GM12878 (cell line): ENCODE data around the gene ARMC10. TPM values are rescaled to one million over a fixed set of nuclear protein-coding genes. Genes with fewer than 3 reads are reported as not detected.

Source experiments
- ATAC-seq: fragments of 200-7000 bp; cut with Tn5 transposase; 3 replicates; pipeline ENCODE4 v1.9.1; 2020; ENCODE audit warnings: mild to moderate bottlenecking, moderate library complexity
- BruUV-seq: library from RNA; stranded (reverse); fragments of 400-500 nt; replicated peaks from 2 replicates; lab custom pipeline; 2021; lab: Mats Ljungman, UMichigan
- CTCF ChIA-PET: fragments of 300-600 bp; sonication (Branson Sonifier 250); formaldehyde crosslinking; extraction: SDS; loops from one replicate; lab custom pipeline; 2021; ENCODE audit warnings: inconsistent platforms; lab: Yijun Ruan, JAX
- POLR2A ChIA-PET: fragments of 350-600 bp; formaldehyde crosslinking; extraction: SDS; loops from one replicate; lab custom pipeline; 2021; ENCODE audit warnings: inconsistent platforms; lab: Charles Lee
- RAD21 ChIA-PET: fragments of 300-600 bp; sonication (Branson Sonifier 250); formaldehyde crosslinking; loops from one replicate; lab custom pipeline; 2023; ENCODE audit warnings: antibody characterized with exemption; ENCODE audit not compliant: unreplicated experiment; lab: Charles Lee
- SMC1A ChIA-PET: fragments of 300-600 bp; sonication (Branson Sonifier 250); formaldehyde crosslinking; loops from one replicate; lab custom pipeline; 2023; ENCODE audit not compliant: unreplicated experiment, uncharacterized antibody; lab: Charles Lee
- DNase-seq: peaks from one replicate; pipeline ENCODE4 v3.0.0-alpha.2; 2011; ENCODE audit warnings: low read depth, low spot score
- FAIRE-seq: peaks from 3 replicates; lab custom pipeline; 2011; peaks lifted over from hg19 to GRCh38; lab: Jason Lieb, UNC
- H2AFZ ChIP-seq: 2 replicates; pipeline ENCODE4 v1.6.0; 2011; ENCODE audit warnings: low read depth, low read length, control low read depth; ENCODE audit not compliant: control insufficient read depth
- H3K27ac ChIP-seq: 2 replicates; pipeline ENCODE4 v1.5.1; 2011; ENCODE audit warnings: control low read depth; ENCODE audit not compliant: control insufficient read depth, insufficient read depth
- H3K27me3 ChIP-seq, 2 experiments: replicated peaks in 1 of 2; 2 replicates each; pipeline versions ENCODE4 v1.6.0 to v1.6.1; 2011; ENCODE audit warnings: low read length in 1 of 2; ENCODE audit not compliant: control insufficient read depth in 2 of 2, insufficient read depth in 2 of 2
- H3K36me3 ChIP-seq, 2 experiments: 2 replicates each; pipeline ENCODE4 v1.5.1; 2011; ENCODE audit warnings: low read length in 1 of 2; ENCODE audit not compliant: control insufficient read depth in 2 of 2, insufficient read depth in 2 of 2
- H3K4me1 ChIP-seq: 2 replicates; pipeline ENCODE4 v1.6.1; 2011; ENCODE audit warnings: mild to moderate bottlenecking, low read length, moderate library complexity, mixed read lengths; ENCODE audit not compliant: control insufficient read depth, insufficient read depth
- H3K4me2 ChIP-seq: 2 replicates; pipeline ENCODE4 v1.6.0; 2011; ENCODE audit warnings: control low read depth; ENCODE audit not compliant: control insufficient read depth, insufficient read depth
- H3K4me3 ChIP-seq: fragments of 200-600 bp; sonication (generic); 2 replicates; pipeline ENCODE4 v1.5.1; 2016
- H3K79me2 ChIP-seq: 2 replicates; pipeline ENCODE4 v1.6.0; 2011; ENCODE audit warnings: low read length; ENCODE audit not compliant: control insufficient read depth, insufficient read depth
- H3K9ac ChIP-seq: 2 replicates; pipeline ENCODE4 v1.8.0; 2011; ENCODE audit warnings: low read length, control low read depth, mixed read lengths; ENCODE audit not compliant: control insufficient read depth, insufficient read depth
- H3K9me3 ChIP-seq: replicated peaks from 3 replicates; pipeline ENCODE4 v1.5.1; 2011; ENCODE audit warnings: mild to moderate bottlenecking, low read length; ENCODE audit not compliant: control insufficient read depth, insufficient read depth
- H4K20me1 ChIP-seq: 2 replicates; pipeline ENCODE4 v1.6.0; 2011; ENCODE audit not compliant: control insufficient read depth, insufficient read depth
- EP300 ChIP-seq, 2 experiments: fragments of 150-350 bp in 1 of 2; IDR thresholded peaks; 2 replicates each; pipeline ENCODE4 v1.6.1; 2011 to 2012; ENCODE audit warnings: low read depth in 2 of 2, low read length in 2 of 2, borderline replicate concordance in 1 of 2, improper control_type of control experiment in 1 of 2, inconsistent platforms in 1 of 2; ENCODE audit not compliant: control insufficient read depth in 1 of 2
- GABPA ChIP-seq: IDR thresholded peaks from 2 replicates; pipeline ENCODE4 v1.6.1; 2014; ENCODE audit warnings: antibody characterized with exemption, low read depth, mild to moderate bottlenecking, inconsistent platforms
- IKZF1 ChIP-seq: fragments of 450-650 bp; conservative IDR thresholded peaks from 2 replicates; pipeline ENCODE4 v1.6.1; 2017; ENCODE audit warnings: antibody characterized with exemption, mild to moderate bottlenecking
- MYB ChIP-seq: fragments of 150-350 bp; IDR thresholded peaks from 2 replicates; pipeline ENCODE4 v1.6.1; 2014; ENCODE audit warnings: mild to moderate bottlenecking, low read depth, low read length, borderline replicate concordance
- RCOR1 ChIP-seq: conservative IDR thresholded peaks from 2 replicates; pipeline ENCODE4 v1.6.1; 2012; ENCODE audit warnings: low read depth, low read length, improper control_type of control experiment
- SMAD1 ChIP-seq: fragments of 450-650 bp; IDR thresholded peaks from 2 replicates; pipeline ENCODE4 v1.6.1; 2018; ENCODE audit warnings: mild to moderate bottlenecking, low read depth; ENCODE audit not compliant: partially characterized antibody
- ZBED1 ChIP-seq: IDR thresholded peaks from 2 replicates; pipeline ENCODE4 v1.6.1; 2016; ENCODE audit warnings: borderline replicate concordance
- WGBS: methylation state at CpG from one replicate; pipeline ENCODE4 v1.1.6; 2016; ENCODE audit warnings: low lambda C conversion rate; ENCODE audit not compliant: insufficient replicate concordance, insufficient coverage; ENCODE audit errors: missing lambda C conversion rate; 5-methylcytosine and 5-hydroxymethylcytosine counted together
- in situ Hi-C: fragments of 300-500 bp; cut with MboI; formaldehyde crosslinking; loops from 9 replicates; pipeline ENCODE4 v1.14.3; 2018; ENCODE audit warnings: mixed read lengths
- intact Hi-C: fragments of 100-400 bp; cut with micrococcal nuclease; formaldehyde crosslinking; loops from one replicate; pipeline ENCODE4 v1.14.2; 2022; ENCODE audit not compliant: unreplicated experiment
- polyA plus RNA-seq, 11 experiments: library from polyadenylated mRNA; depleted of rRNA in 4 of 11; unstranded in 6 of 11; stranded (reverse) in 5 of 11; fragments of >200 nt; fragmentation: Nextera tagmentation in 4 of 11; fragmentation: Illumina TruSeq in 1 of 11; extraction: Ambion mirVana in 4 of 11; extraction: Trizol in 1 of 11; gene quantifications; 1 replicate in 1 of 11; 2 replicates in 10 of 11; pipeline versions ENCODE4 v1.2.1 to v1.2.3, GENCODE V29; 2011 to 2016; ENCODE audit warnings: inconsistent platforms in 2 of 11, missing spikeins in 2 of 11, low read depth in 1 of 11
- total RNA-seq, 4 experiments: library from RNA; depleted of rRNA in 3 of 4; stranded (reverse); fragments of >200 nt in 3 of 4; fragmentation: Illumina TruSeq in 1 of 4; extraction: Trizol in 1 of 4; gene quantifications; 2 replicates each; pipeline versions ENCODE4 v1.2.1 to v1.2.3, GENCODE V29; 2013 to 2021
- TF ChIP-seq, protein P1 (sequence below): fragments of 450-650 bp; IDR thresholded peaks from 2 replicates; pipeline ENCODE4 v1.6.1; 2014; ENCODE audit warnings: mild to moderate bottlenecking
- TF ChIP-seq, protein P2 (sequence below): IDR thresholded peaks from 2 replicates; pipeline ENCODE4 v1.6.1; 2012; ENCODE audit warnings: improper control_type of control experiment, low read depth, low read length; ENCODE audit not compliant: insufficient replicate concordance

ARMC10 gene
- total and polyA plus RNA-seq, 10 of the 15 experiments (the other 5 are each of a cell fraction or from before 2014, with no cell fraction given), result 7.0 to 38.2 (median 24.1) TPM

DNA sequence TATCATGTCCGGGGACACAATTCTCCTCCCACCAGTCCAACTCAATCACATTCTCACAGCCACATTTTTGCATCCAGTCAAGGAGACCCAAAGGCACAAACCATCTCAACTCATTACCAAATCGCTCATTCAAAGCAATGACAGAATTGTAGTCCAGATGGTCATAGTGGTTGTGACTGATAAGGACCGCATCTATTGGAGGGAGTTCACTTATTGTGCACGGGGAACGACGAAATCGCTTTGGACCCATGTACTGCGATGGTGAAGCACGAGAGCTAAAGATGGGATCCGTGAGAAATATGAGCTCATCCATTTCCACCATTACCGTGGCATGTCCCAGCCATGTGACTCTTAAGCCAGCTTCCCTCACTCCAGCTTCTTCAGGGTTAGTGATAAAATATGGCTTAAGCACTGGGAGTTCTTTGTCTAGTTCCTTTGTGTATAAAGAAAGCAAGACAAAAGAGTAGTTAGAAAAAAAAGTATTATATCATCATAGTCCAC lies 44.9 kb downstream of the ARMC10 start:
- no TSS peak for BruUV-seq
- H3K27ac ChIP-seq, result no peak overlapping the region
- no peaks in the 10 kb centered on the region for H3K79me2 ChIP-seq
- FAIRE-seq (no peak), ATAC-seq (no peak), DNase-seq (no peak)
- intact Hi-C loops, result no loop called here
- H3K9me3 ChIP-seq, result no peaks in the 10 kb centered on the region
- no peak overlapping the region for H3K9ac ChIP-seq
- H3K27me3 ChIP-seq, result no peaks in the 10 kb centered on the region
- H3K4me3 ChIP-seq, result no peak overlapping the region
- 99% methylated on average over 11 of the region's 11 CpGs for WGBS
- CTCF ChIA-PET, result interaction anchor here (1.0 kb wide), 1 partner anchor 58 kb away, joined by 6 read pairs; no protein-coding TSS in a partner anchor
- no peak overlapping the region for H2AFZ ChIP-seq
- RAD21 ChIA-PET, result no interaction called here
- TF ChIP-seq, protein P1, sequence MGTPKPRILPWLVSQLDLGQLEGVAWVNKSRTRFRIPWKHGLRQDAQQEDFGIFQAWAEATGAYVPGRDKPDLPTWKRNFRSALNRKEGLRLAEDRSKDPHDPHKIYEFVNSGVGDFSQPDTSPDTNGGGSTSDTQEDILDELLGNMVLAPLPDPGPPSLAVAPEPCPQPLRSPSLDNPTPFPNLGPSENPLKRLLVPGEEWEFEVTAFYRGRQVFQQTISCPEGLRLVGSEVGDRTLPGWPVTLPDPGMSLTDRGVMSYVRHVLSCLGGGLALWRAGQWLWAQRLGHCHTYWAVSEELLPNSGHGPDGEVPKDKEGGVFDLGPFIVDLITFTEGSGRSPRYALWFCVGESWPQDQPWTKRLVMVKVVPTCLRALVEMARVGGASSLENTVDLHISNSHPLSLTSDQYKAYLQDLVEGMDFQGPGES, result no peak
- TF ChIP-seq, protein P2, sequence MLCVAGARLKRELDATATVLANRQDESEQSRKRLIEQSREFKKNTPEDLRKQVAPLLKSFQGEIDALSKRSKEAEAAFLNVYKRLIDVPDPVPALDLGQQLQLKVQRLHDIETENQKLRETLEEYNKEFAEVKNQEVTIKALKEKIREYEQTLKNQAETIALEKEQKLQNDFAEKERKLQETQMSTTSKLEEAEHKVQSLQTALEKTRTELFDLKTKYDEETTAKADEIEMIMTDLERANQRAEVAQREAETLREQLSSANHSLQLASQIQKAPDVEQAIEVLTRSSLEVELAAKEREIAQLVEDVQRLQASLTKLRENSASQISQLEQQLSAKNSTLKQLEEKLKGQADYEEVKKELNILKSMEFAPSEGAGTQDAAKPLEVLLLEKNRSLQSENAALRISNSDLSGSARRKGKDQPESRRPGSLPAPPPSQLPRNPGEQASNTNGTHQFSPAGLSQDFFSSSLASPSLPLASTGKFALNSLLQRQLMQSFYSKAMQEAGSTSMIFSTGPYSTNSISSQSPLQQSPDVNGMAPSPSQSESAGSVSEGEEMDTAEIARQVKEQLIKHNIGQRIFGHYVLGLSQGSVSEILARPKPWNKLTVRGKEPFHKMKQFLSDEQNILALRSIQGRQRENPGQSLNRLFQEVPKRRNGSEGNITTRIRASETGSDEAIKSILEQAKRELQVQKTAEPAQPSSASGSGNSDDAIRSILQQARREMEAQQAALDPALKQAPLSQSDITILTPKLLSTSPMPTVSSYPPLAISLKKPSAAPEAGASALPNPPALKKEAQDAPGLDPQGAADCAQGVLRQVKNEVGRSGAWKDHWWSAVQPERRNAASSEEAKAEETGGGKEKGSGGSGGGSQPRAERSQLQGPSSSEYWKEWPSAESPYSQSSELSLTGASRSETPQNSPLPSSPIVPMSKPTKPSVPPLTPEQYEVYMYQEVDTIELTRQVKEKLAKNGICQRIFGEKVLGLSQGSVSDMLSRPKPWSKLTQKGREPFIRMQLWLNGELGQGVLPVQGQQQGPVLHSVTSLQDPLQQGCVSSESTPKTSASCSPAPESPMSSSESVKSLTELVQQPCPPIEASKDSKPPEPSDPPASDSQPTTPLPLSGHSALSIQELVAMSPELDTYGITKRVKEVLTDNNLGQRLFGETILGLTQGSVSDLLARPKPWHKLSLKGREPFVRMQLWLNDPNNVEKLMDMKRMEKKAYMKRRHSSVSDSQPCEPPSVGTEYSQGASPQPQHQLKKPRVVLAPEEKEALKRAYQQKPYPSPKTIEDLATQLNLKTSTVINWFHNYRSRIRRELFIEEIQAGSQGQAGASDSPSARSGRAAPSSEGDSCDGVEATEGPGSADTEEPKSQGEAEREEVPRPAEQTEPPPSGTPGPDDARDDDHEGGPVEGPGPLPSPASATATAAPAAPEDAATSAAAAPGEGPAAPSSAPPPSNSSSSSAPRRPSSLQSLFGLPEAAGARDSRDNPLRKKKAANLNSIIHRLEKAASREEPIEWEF, result no peak
- TF ChIP-seq SMAD1, result no peak
- no peak for TF ChIP-seq EP300 (IDR thresholded peaks at IDR 0.05; ENCODE audit: borderline replicate concordance in 1 of 2, control insufficient read depth in 1 of 2, low read depth in 2 of 2, low read length in 2 of 2)
- no peak for TF ChIP-seq ZBED1
- TF ChIP-seq GABPA, result no peak
- no peak for TF ChIP-seq IKZF1
- no peak for TF ChIP-seq MYB
- no peak for TF ChIP-seq RCOR1
- TF ChIP-seq, all 136 proteins: peak for 0
- Histone ChIP-seq H3K4me1 (no peaks in the 10 kb centered on the region), H3K36me3 (peaks cover 4 to 16% of the 10 kb centered on the region in 2 experiments; a peak in 3 of 4 replicates), H4K20me1 (no peaks in the 10 kb centered on the region), H3K4me2 (no peak overlapping the region)
- SMC1A ChIA-PET, result interaction anchor here (1.0 to 2.0 kb wide), 2 partner anchors 16 to 44 kb away, joined by 3 to 6 read pairs; partner anchors contain the start of gene ARMC10
- POLR2A ChIA-PET, result interaction anchor here (0.6 kb wide), 2 partner anchors 22 to 32 kb away, joined by 3 to 7 read pairs; no protein-coding TSS in a partner anchor
- in situ Hi-C loops, result no loop called here
